HepG2 (cell line): ENCODE results near the gene GUCA1A. TPM values are rescaled to one million over a fixed set of nuclear protein-coding genes. Genes with fewer than 3 reads are reported as not detected.

Source experiments
- BRD4 ChIP-seq: sonication (generic); formaldehyde crosslinking; IDR thresholded peaks from 2 replicates; pipeline ENCODE4 v1.4.0; 2020; ENCODE audit warnings: missing genetic modification reagents
- ETS1 ChIP-seq: sonication (generic); formaldehyde crosslinking; IDR thresholded peaks from 2 replicates; pipeline ENCODE4 v1.4.0; 2020; ENCODE audit warnings: missing genetic modification reagents
- FOXO4 ChIP-seq: sonication (generic); formaldehyde crosslinking; conservative IDR thresholded peaks from 2 replicates; pipeline ENCODE4 v1.8.1; 2023; ENCODE audit warnings: missing genetic modification reagents
- FUBP1 ChIP-seq: sonication (generic); formaldehyde crosslinking; IDR thresholded peaks from 2 replicates; pipeline ENCODE4 v1.5.1; 2020; ENCODE audit warnings: missing genetic modification reagents, mild to moderate bottlenecking, borderline replicate concordance
- HNRNPH1 ChIP-seq: fragments of 200-400 bp; formaldehyde crosslinking; optimal IDR thresholded peaks from 2 replicates; pipeline ENCODE3; 2017; ENCODE audit warnings: mild to moderate bottlenecking, low read depth, low read length
- KAT7 ChIP-seq: IDR thresholded peaks from 2 replicates; pipeline ENCODE4 v1.6.1; 2018; ENCODE audit warnings: borderline replicate concordance, missing compliant biosample characterization
- MLX ChIP-seq: IDR thresholded peaks from 2 replicates; pipeline ENCODE4 v1.6.1; 2016
- MZF1 ChIP-seq: sonication (generic); formaldehyde crosslinking; IDR thresholded peaks from 2 replicates; pipeline ENCODE4 v1.8.1; 2023; ENCODE audit warnings: mild to moderate bottlenecking, missing genetic modification reagents, borderline replicate concordance
- NCOA1 ChIP-seq: sonication (generic); formaldehyde crosslinking; IDR thresholded peaks from 2 replicates; pipeline ENCODE4 v1.9.0; 2021; ENCODE audit warnings: missing genetic modification reagents
- ONECUT2 ChIP-seq: sonication (generic); formaldehyde crosslinking; IDR thresholded peaks from 2 replicates; pipeline ENCODE4 v1.4.0; 2020; ENCODE audit warnings: missing genetic modification reagents
- PAWR ChIP-seq: sonication (generic); formaldehyde crosslinking; IDR thresholded peaks from 2 replicates; pipeline ENCODE4 v1.4.0; 2020; ENCODE audit warnings: missing genetic modification reagents, mild to moderate bottlenecking, borderline replicate concordance
- PAX8 ChIP-seq: sonication (generic); formaldehyde crosslinking; IDR thresholded peaks from 2 replicates; pipeline ENCODE4 v1.8.0; 2022; ENCODE audit warnings: mild to moderate bottlenecking, missing genetic modification reagents, borderline replicate concordance
- PHF5A ChIP-seq: IDR thresholded peaks from one replicate; pipeline ENCODE4 v1.6.1; 2018; ENCODE audit warnings: low read depth, missing genetic modification reagents; ENCODE audit not compliant: unreplicated experiment
- PRDM10 ChIP-seq: sonication (generic); formaldehyde crosslinking; IDR thresholded peaks from 2 replicates; pipeline ENCODE4 v1.4.0; 2020; ENCODE audit warnings: low read depth, missing genetic modification reagents
- SIN3A ChIP-seq: IDR thresholded peaks from 2 replicates; pipeline ENCODE4 v1.6.1; 2011; ENCODE audit warnings: low read depth, mild to moderate bottlenecking, control low read depth, low read length, borderline replicate concordance
- SOX5 ChIP-seq: IDR thresholded peaks from 2 replicates; pipeline ENCODE4 v1.6.1; 2016; ENCODE audit warnings: borderline replicate concordance
- SYNCRIP ChIP-seq: fragments of 200-400 bp; formaldehyde crosslinking; IDR thresholded peaks from 2 replicates; pipeline ENCODE4 v1.6.1; 2018; ENCODE audit warnings: mild to moderate bottlenecking, low read depth, low read length; ENCODE audit not compliant: insufficient read depth
- ZNF644 ChIP-seq: IDR thresholded peaks from 2 replicates; pipeline ENCODE4 v1.6.1; 2016; ENCODE audit warnings: low read depth
- ZNF75D ChIP-seq: sonication (generic); formaldehyde crosslinking; IDR thresholded peaks from 2 replicates; pipeline ENCODE4 v1.8.1; 2023; ENCODE audit warnings: missing genetic modification reagents, mild to moderate bottlenecking, borderline replicate concordance
- ZSCAN30 ChIP-seq: sonication (generic); formaldehyde crosslinking; IDR thresholded peaks from 2 replicates; pipeline ENCODE4 v1.5.0; 2020; ENCODE audit warnings: mild to moderate bottlenecking, missing genetic modification reagents
- polyA plus RNA-seq, 8 experiments: library from polyadenylated mRNA; depleted of rRNA in 3 of 8; stranded (reverse) in 7 of 8; unstranded in 1 of 8; fragments of >200 nt; fragmentation: Illumina TruSeq in 4 of 8; extraction: Trizol in 4 of 8; gene quantifications; 2 replicates each; pipeline versions ENCODE4 v1.2.1 to v1.2.3, GENCODE V29; 2011 to 2016; ENCODE audit warnings: low read depth in 4 of 8, missing spikeins in 1 of 8, mixed read lengths in 1 of 8; ENCODE audit not compliant: insufficient read depth in 1 of 8
- total RNA-seq, 5 experiments: library from RNA; depleted of rRNA; stranded (reverse); fragments of >200 nt; fragmentation: Illumina TruSeq; extraction: Trizol; gene quantifications; 2 replicates each; pipeline ENCODE4 v1.2.3, GENCODE V29; 2016; ENCODE audit warnings: low read depth in 1 of 5

Gene GUCA1A
- total and polyA plus RNA-seq, 2 of the 13 experiments (the other 11 are each of a cell fraction or from before 2014, with no cell fraction given): not detected

- peak; percentile 40; the same call in 1 of the 2 replicates for TF ChIP-seq PRDM10 (CRISPR knock-in tag)
- no peak for TF ChIP-seq FOXO4
- peak; percentile 76 for TF ChIP-seq ZNF644 (CRISPR knock-in tag)
- TF ChIP-seq ONECUT2: no peak
- TF ChIP-seq SYNCRIP: no peak
- TF ChIP-seq FUBP1 (CRISPR knock-in tag): no peak
- no peak for TF ChIP-seq NCOA1
- no peak for TF ChIP-seq SIN3A
- no peak for TF ChIP-seq HNRNPH1
- no peak for TF ChIP-seq BRD4
- no peak for TF ChIP-seq PAWR (CRISPR knock-in tag)
- no peak for TF ChIP-seq PHF5A
- no peak for TF ChIP-seq KAT7
- no peak for TF ChIP-seq MZF1 (CRISPR knock-in tag)
- TF ChIP-seq PAX8 (CRISPR knock-in tag): no peak
- TF ChIP-seq ZSCAN30 (CRISPR knock-in tag): no peak
- no peak for TF ChIP-seq ZNF75D (CRISPR knock-in tag)
- TF ChIP-seq MLX (CRISPR knock-in tag): no peak; the same call in 1 of the 2 replicates
- TF ChIP-seq SOX5: peak; percentile 46; the same call in 1 of the 2 replicates
- no peak for TF ChIP-seq ETS1 (CRISPR knock-in tag)
These were observed 24.6 kb downstream of the GUCA1A start (continued) for GRCh38 chr6:42197555-42198362.
